WTC11 (cell line): Measurements from ENCODE around the gene TMEM225B. TPM values are rescaled to one million over a fixed set of nuclear protein-coding genes. Genes with fewer than 3 reads are reported as not detected.

ENCODE experiments used
- ATAC-seq: fragments of 200-7000 bp; cut with Tn5 transposase; 2 replicates; pipeline ENCODE4 v1.10.0; 2021; ENCODE audit warnings: mild to moderate bottlenecking, moderate library complexity
- CTCF ChIA-PET: fragments of 300-600 bp; sonication (Branson Sonifier 250); formaldehyde crosslinking; loops from one replicate; lab custom pipeline; 2021; ENCODE audit warnings: antibody characterized with exemption; lab: Charles Lee
- POLR2A ChIA-PET: fragments of 350-600 bp; sonication (Branson Sonifier 250); formaldehyde crosslinking; loops from one replicate; lab custom pipeline; 2021; ENCODE audit warnings: antibody characterized with exemption; lab: Charles Lee
- DNase-seq: peaks from one replicate; pipeline ENCODE4 v3.0.0; 2021; ENCODE audit warnings: low spot score
- H3K27ac Mint-ChIP-seq: 2 replicates; pipeline ENCODE4 v1.8.0; 2021; ENCODE audit warnings: mixed read lengths
- H3K27me3 Mint-ChIP-seq: 2 replicates; pipeline ENCODE4 v1.8.0; 2021; ENCODE audit warnings: low read depth, mild to moderate bottlenecking, moderate library complexity, mixed read lengths
- H3K36me3 Mint-ChIP-seq: 2 replicates; pipeline ENCODE4 v1.8.0; 2021; ENCODE audit warnings: mixed read lengths
- H3K4me1 Mint-ChIP-seq: 2 replicates; pipeline ENCODE4 v1.8.0; 2022; ENCODE audit warnings: mixed read lengths
- H3K4me3 Mint-ChIP-seq: 2 replicates; pipeline ENCODE4 v1.8.0; 2021; ENCODE audit warnings: mild to moderate bottlenecking, moderate library complexity, mixed read lengths
- H3K9me3 Mint-ChIP-seq: 2 replicates; pipeline ENCODE4 v1.8.0; 2021; ENCODE audit warnings: mixed read lengths
- AR ChIP-seq: fragments of 250-450 bp; sonication (Bioruptor Pico); IDR thresholded peaks from 2 replicates; pipeline ENCODE4 v1.9.0; 2021; ENCODE audit warnings: mild to moderate bottlenecking
- ATF3 ChIP-seq: sonication (generic); formaldehyde crosslinking; conservative IDR thresholded peaks from 2 replicates; pipeline ENCODE4 v1.8.1; 2022; ENCODE audit warnings: mild to moderate bottlenecking, missing genetic modification reagents
- CBFB ChIP-seq: sonication (generic); formaldehyde crosslinking; IDR thresholded peaks from 2 replicates; pipeline ENCODE4 v1.8.1; 2022; ENCODE audit warnings: mild to moderate bottlenecking, low read depth, missing genetic modification reagents
- CDX4 ChIP-seq: fragments of 250-450 bp; sonication (Bioruptor Pico); IDR thresholded peaks from 2 replicates; pipeline ENCODE4 v1.9.0; 2021; ENCODE audit warnings: moderate library complexity, mild to moderate bottlenecking, inconsistent platforms, borderline replicate concordance
- E2F1 ChIP-seq: sonication (generic); formaldehyde crosslinking; IDR thresholded peaks from 2 replicates; pipeline ENCODE4 v1.8.0; 2022; ENCODE audit warnings: mild to moderate bottlenecking, missing genetic modification reagents
- E2F5 ChIP-seq: sonication (generic); formaldehyde crosslinking; IDR thresholded peaks from 2 replicates; pipeline ENCODE4 v1.8.1; 2022; ENCODE audit warnings: mild to moderate bottlenecking, moderate library complexity, missing genetic modification reagents
- FOXK1 ChIP-seq: sonication (generic); formaldehyde crosslinking; IDR thresholded peaks from 2 replicates; pipeline ENCODE4 v1.8.0; 2022; ENCODE audit warnings: mild to moderate bottlenecking, moderate library complexity, missing genetic modification reagents
- GABPB1 ChIP-seq: sonication (generic); formaldehyde crosslinking; IDR thresholded peaks from 2 replicates; pipeline ENCODE4 v1.8.1; 2023; ENCODE audit warnings: mild to moderate bottlenecking, missing genetic modification reagents
- GRHL2 ChIP-seq: fragments of 250-450 bp; sonication (Bioruptor Pico); IDR thresholded peaks from 2 replicates; pipeline ENCODE4 v1.8.0; 2022; ENCODE audit warnings: mild to moderate bottlenecking, moderate library complexity; ENCODE audit not compliant: insufficient replicate concordance, severe bottlenecking
- RELA ChIP-seq: sonication (generic); formaldehyde crosslinking; IDR thresholded peaks from 2 replicates; pipeline ENCODE4 v1.8.1; 2022; ENCODE audit warnings: missing genetic modification reagents, mild to moderate bottlenecking, borderline replicate concordance
- SP1 ChIP-seq: sonication (generic); formaldehyde crosslinking; conservative IDR thresholded peaks from 2 replicates; pipeline ENCODE4 v1.8.1; 2022; ENCODE audit warnings: missing genetic modification reagents
- STAT6 ChIP-seq: sonication (generic); formaldehyde crosslinking; conservative IDR thresholded peaks from 2 replicates; pipeline ENCODE4 v1.8.1; 2023; ENCODE audit warnings: mild to moderate bottlenecking, low read depth, missing genetic modification reagents, moderate library complexity
- ZBTB21 ChIP-seq: sonication (generic); formaldehyde crosslinking; IDR thresholded peaks from 2 replicates; pipeline ENCODE4 v1.8.1; 2023; ENCODE audit warnings: mild to moderate bottlenecking, missing genetic modification reagents, borderline replicate concordance
- ZNF138 ChIP-seq: sonication (generic); formaldehyde crosslinking; conservative IDR thresholded peaks from 2 replicates; pipeline ENCODE4 v1.8.1; 2022; ENCODE audit warnings: mild to moderate bottlenecking, moderate library complexity, missing genetic modification reagents
- ZNF423 ChIP-seq: fragments of 250-450 bp; sonication (Bioruptor Pico); IDR thresholded peaks from 2 replicates; pipeline ENCODE4 v2.1.2; 2022; ENCODE audit warnings: mild to moderate bottlenecking, moderate library complexity
- ZNF425 ChIP-seq: fragments of 250-450 bp; sonication (Bioruptor Pico); conservative IDR thresholded peaks from 2 replicates; pipeline ENCODE4 v1.9.0; 2021; ENCODE audit warnings: mild to moderate bottlenecking
- total RNA-seq: library from RNA; stranded (reverse); gene quantifications from 3 replicates; pipeline ENCODE4 v1.2.3, GENCODE V29; 2021

The TMEM225B gene
- total RNA-seq, 1 experiment from 2014 or later = 0.81 TPM

- ChIA-PET POLR2A (no interaction called here), CTCF (no interaction called here)
- H3K36me3 Mint-ChIP-seq = peaks cover 85% of the 10 kb centered on the region
- DNase-seq (no peak), ATAC-seq (no peak)
- no peaks in the 10 kb centered on the region for H3K27me3 Mint-ChIP-seq
- no peak overlapping the region for H3K4me3 Mint-ChIP-seq
- peaks cover 2% of the 10 kb centered on the region for H3K4me1 Mint-ChIP-seq
- no peak overlapping the region for H3K27ac Mint-ChIP-seq
- TF ChIP-seq RELA (CRISPR knock-in tag) (no peak), AR (CRISPR knock-in tag) (no peak), E2F5 (CRISPR knock-in tag) (no peak), STAT6 (no peak), ZNF138 (no peak), GABPB1 (CRISPR knock-in tag) (no peak), CBFB (CRISPR knock-in tag) (no peak), GRHL2 (CRISPR knock-in tag) (no peak), ZBTB21 (no peak), ATF3 (no peak), FOXK1 (CRISPR knock-in tag) (no peak), E2F1 (CRISPR knock-in tag) (no peak), SP1 (no peak), ZNF425 (CRISPR knock-in tag) (no peak), CDX4 (CRISPR knock-in tag) (no peak), ZNF423 (CRISPR knock-in tag) (no peak)
- no peaks in the 10 kb centered on the region for H3K9me3 Mint-ChIP-seq
Measured at GRCh38 chr7:99623091-99623693, 25.1 kb downstream of the TMEM225B start.
